Astrocyte (in vitro differentiated cells and primary cell): Measurements from ENCODE around the gene PPP1R7. TPM values are rescaled to one million over a fixed set of nuclear protein-coding genes. Genes with fewer than 3 reads are reported as not detected.

Source experiments
- DNase-seq: peaks from one replicate; pipeline ENCODE4 v3.0.0-alpha.2; 2010; ENCODE audit warnings: low read depth
- FAIRE-seq: peaks from 2 replicates; lab custom pipeline; 2011; peaks lifted over from hg19 to GRCh38; lab: Jason Lieb, UNC
- H2AFZ ChIP-seq: 2 replicates; pipeline ENCODE4 v1.6.0; 2012; ENCODE audit warnings: low read depth, low read length, inconsistent platforms
- H3K27ac ChIP-seq: 2 replicates; pipeline ENCODE4 v1.5.1; 2011; ENCODE audit warnings: low read depth, low read length, inconsistent platforms
- H3K27me3 ChIP-seq: 2 replicates; pipeline ENCODE4 v1.6.0; 2011; ENCODE audit warnings: low read length, inconsistent platforms; ENCODE audit not compliant: insufficient read depth
- H3K36me3 ChIP-seq: 2 replicates; pipeline ENCODE4 v1.5.1; 2011; ENCODE audit warnings: low read length, inconsistent platforms; ENCODE audit not compliant: insufficient read depth
- H3K4me1 ChIP-seq: 2 replicates; pipeline ENCODE4 v1.5.1; 2011; ENCODE audit warnings: low read length, inconsistent platforms; ENCODE audit not compliant: insufficient read depth
- H3K4me2 ChIP-seq: 2 replicates; pipeline ENCODE4 v1.6.0; 2012; ENCODE audit warnings: low read length, inconsistent platforms
- H3K4me3 ChIP-seq: 2 replicates; pipeline ENCODE4 v1.5.1; 2011; ENCODE audit warnings: low read depth, mild to moderate bottlenecking, low read length, inconsistent platforms; ENCODE audit not compliant: insufficient read depth
- H3K79me2 ChIP-seq: 2 replicates; pipeline ENCODE4 v1.6.0; 2012; ENCODE audit warnings: mild to moderate bottlenecking, low read length, inconsistent platforms; ENCODE audit not compliant: insufficient read depth
- H3K9ac ChIP-seq: 2 replicates; pipeline ENCODE4 v1.6.0; 2012; ENCODE audit warnings: mild to moderate bottlenecking, low read length, inconsistent platforms
- H3K9me3 ChIP-seq: 2 replicates; pipeline ENCODE4 v1.5.1; 2012; ENCODE audit warnings: low read depth, mild to moderate bottlenecking, low read length, inconsistent platforms; ENCODE audit not compliant: insufficient read depth
- H4K20me1 ChIP-seq: 2 replicates; pipeline ENCODE4 v1.6.0; 2012; ENCODE audit warnings: low read length, inconsistent platforms; ENCODE audit not compliant: insufficient read depth
- H3K27ac Mint-ChIP-seq: one replicate; pipeline ENCODE4 v1.8.0; 2021; ENCODE audit warnings: mild to moderate bottlenecking, mixed read lengths; ENCODE audit not compliant: unreplicated experiment
- H3K27me3 Mint-ChIP-seq: one replicate; pipeline ENCODE4 v1.8.0; 2021; ENCODE audit warnings: low read depth, mixed read lengths; ENCODE audit not compliant: unreplicated experiment
- H3K36me3 Mint-ChIP-seq: one replicate; pipeline ENCODE4 v1.8.0; 2021; ENCODE audit warnings: low read depth, mixed read lengths; ENCODE audit not compliant: unreplicated experiment
- H3K4me1 Mint-ChIP-seq: one replicate; pipeline ENCODE4 v1.8.0; 2021; ENCODE audit warnings: low read depth, mixed read lengths; ENCODE audit not compliant: unreplicated experiment
- H3K4me3 Mint-ChIP-seq: one replicate; pipeline ENCODE4 v1.8.0; 2021; ENCODE audit warnings: mild to moderate bottlenecking, moderate library complexity, mixed read lengths; ENCODE audit not compliant: unreplicated experiment
- H3K9me3 Mint-ChIP-seq: one replicate; pipeline ENCODE4 v1.8.0; 2021; ENCODE audit warnings: mild to moderate bottlenecking, mixed read lengths; ENCODE audit not compliant: unreplicated experiment
- CTCF ChIP-seq: IDR thresholded peaks from 2 replicates; pipeline ENCODE4 v1.5.1; 2011; ENCODE audit warnings: low read depth, mild to moderate bottlenecking, inconsistent platforms, low read length, moderate library complexity; ENCODE audit not compliant: insufficient read depth
- EZH2 ChIP-seq: IDR thresholded peaks from 2 replicates; pipeline ENCODE4 v1.6.1; 2012; ENCODE audit warnings: mild to moderate bottlenecking, low read length, inconsistent platforms; ENCODE audit not compliant: insufficient read depth
- total RNA-seq: library from RNA; stranded (reverse); gene quantifications from 2 replicates; pipeline ENCODE4 v1.2.1, GENCODE V29; 2021

Gene PPP1R7
- total RNA-seq, 1 donor from 2014 or later = 53.4 TPM

DNA sequence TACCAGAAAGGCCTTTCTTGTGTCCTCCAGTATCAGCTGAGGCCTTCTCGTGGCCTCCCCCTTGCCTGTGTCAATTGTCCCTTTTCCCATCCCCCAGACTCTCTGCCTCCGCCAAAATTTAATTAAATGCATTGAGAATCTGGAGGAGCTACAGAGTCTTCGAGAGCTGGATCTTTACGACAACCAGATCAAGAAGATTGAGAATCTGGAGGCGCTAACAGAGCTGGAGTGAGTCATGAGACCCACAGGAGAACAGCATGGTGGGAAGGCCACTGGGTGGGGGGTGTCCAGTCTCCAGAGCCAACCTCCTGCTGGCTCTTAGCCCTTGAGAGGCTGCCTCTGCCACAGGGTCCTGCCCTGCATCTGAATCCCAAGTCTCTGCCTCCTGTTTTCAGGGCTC is 8.8 kb downstream of the PPP1R7 start:
- H3K4me3 ChIP-seq = no peak overlapping the region
- H3K79me2 ChIP-seq = no peaks in the 10 kb centered on the region
- no peak overlapping the region for H3K4me3 Mint-ChIP-seq
- FAIRE-seq (no peak), DNase-seq (no peak)
- H3K9ac ChIP-seq = no peak overlapping the region
- H2AFZ ChIP-seq = no peak overlapping the region
- no peak overlapping the region for H3K27ac Mint-ChIP-seq
- no peaks in the 10 kb centered on the region for H3K9me3 Mint-ChIP-seq
- H3K27me3 ChIP-seq = no peaks in the 10 kb centered on the region
- H3K27me3 Mint-ChIP-seq = no peaks in the 10 kb centered on the region
- TF ChIP-seq CTCF = no peak
- no peak for TF ChIP-seq EZH2
- H3K27ac ChIP-seq = no peak overlapping the region
- peaks cover 10% of the 10 kb centered on the region for H3K36me3 ChIP-seq
- peaks cover 13% of the 10 kb centered on the region for H3K4me1 Mint-ChIP-seq
- H3K4me1 ChIP-seq = peaks cover 27% of the 10 kb centered on the region
- H3K4me2 ChIP-seq = no peak overlapping the region
- H3K36me3 Mint-ChIP-seq = peaks cover 16% of the 10 kb centered on the region
- no peaks in the 10 kb centered on the region for H3K9me3 ChIP-seq
- peaks cover 22% of the 10 kb centered on the region for H4K20me1 ChIP-seq

GRCh38 chr2:241160318-241160717 is 10.1 kb downstream of the PPP1R7 start:
- Histone ChIP-seq H3K79me2 (no peaks in the 10 kb centered on the region), H3K4me2 (no peak overlapping the region), H3K36me3 (peaks cover 6% of the 10 kb centered on the region), H3K27me3 (no peaks in the 10 kb centered on the region), H3K9ac (no peak overlapping the region), H3K9me3 (no peaks in the 10 kb centered on the region), H4K20me1 (peaks cover 22% of the 10 kb centered on the region), H3K4me3 (no peak overlapping the region), H3K27ac (no peak overlapping the region), H3K4me1 (peaks cover 27% of the 10 kb centered on the region), H2AFZ (no peak overlapping the region)
- H3K27me3 Mint-ChIP-seq = no peaks in the 10 kb centered on the region
- H3K4me1 Mint-ChIP-seq = peaks cover 13% of the 10 kb centered on the region
- H3K36me3 Mint-ChIP-seq = peaks cover 16% of the 10 kb centered on the region
- H3K27ac Mint-ChIP-seq = no peak overlapping the region
- DNase-seq = no peak
- TF ChIP-seq CTCF = no peak
- no peak for TF ChIP-seq EZH2
- no peaks in the 10 kb centered on the region for H3K9me3 Mint-ChIP-seq
- H3K4me3 Mint-ChIP-seq = no peak overlapping the region
- FAIRE-seq = no peak

DNA sequence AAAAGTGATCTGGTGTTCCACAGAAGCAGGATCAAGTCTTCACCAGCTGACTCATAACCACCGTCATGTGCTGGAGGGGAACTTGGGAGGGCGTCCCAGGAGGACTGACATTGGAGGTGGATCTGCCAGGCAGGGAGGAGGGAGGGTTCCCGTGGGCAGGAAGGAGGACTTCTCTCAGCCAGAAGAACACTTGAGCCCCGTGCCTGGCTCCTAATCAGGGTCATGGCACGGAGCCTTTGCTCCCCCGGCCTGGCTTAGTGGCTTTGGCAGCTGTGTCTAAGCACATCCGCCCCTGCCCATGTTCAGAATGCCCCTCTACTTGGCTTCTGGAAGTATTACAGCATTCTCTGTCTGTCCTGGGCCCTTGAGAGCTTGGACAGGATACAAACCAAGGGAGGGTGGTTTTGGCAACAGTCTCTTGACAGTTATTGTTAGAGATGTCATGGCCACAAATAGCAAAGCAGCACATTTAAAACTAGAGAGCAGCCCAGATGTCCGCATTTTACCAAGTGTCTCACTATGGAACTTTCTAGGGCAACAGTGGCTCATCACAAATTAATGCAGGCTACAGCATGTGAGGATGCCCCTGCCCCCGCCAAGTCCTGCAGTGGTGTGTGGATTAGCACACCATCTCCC is 11.5 kb downstream of the PPP1R7 start:
- H3K4me2 ChIP-seq = peak overlapping the region; percentile 38

More for the DNA sequence above, 11.5 kb downstream of the PPP1R7 start:
- Mint-ChIP-seq H3K4me3 (no peak overlapping the region), H3K4me1 (peaks cover 13% of the 10 kb centered on the region), H3K9me3 (no peaks in the 10 kb centered on the region), H3K36me3 (peaks cover 22% of the 10 kb centered on the region), H3K27me3 (no peaks in the 10 kb centered on the region), H3K27ac (peak overlapping the region; percentile 15)
- Histone ChIP-seq H3K4me1 (peaks cover 25% of the 10 kb centered on the region), H4K20me1 (peaks cover 20% of the 10 kb centered on the region), H3K4me3 (no peak overlapping the region), H3K79me2 (no peaks in the 10 kb centered on the region), H3K9me3 (no peaks in the 10 kb centered on the region), H3K27ac (peak overlapping the region; percentile 30), H3K36me3 (peaks cover 8% of the 10 kb centered on the region), H2AFZ (no peak overlapping the region), H3K9ac (no peak overlapping the region), H3K27me3 (no peaks in the 10 kb centered on the region)
- TF ChIP-seq CTCF = no peak
- no peak for TF ChIP-seq EZH2
- DNase-seq (peak; percentile 87), FAIRE-seq (peak; percentile 91)
